PC-9 (cell line): Measurements from ENCODE around the gene DUSP16. TPM values are rescaled to one million over a fixed set of nuclear protein-coding genes. Genes with fewer than 3 reads are reported as not detected.

ENCODE experiments used
- BruUV-seq: library from RNA; stranded (reverse); fragments of 400-500 nt; replicated peaks from 2 replicates; lab custom pipeline; 2021; lab: Mats Ljungman, UMichigan
- CTCF ChIA-PET: fragments of 300-600 bp; sonication (Branson Sonifier 250); formaldehyde crosslinking; loops from one replicate; lab custom pipeline; 2022; ENCODE audit warnings: antibody characterized with exemption; lab: Charles Lee
- POLR2A ChIA-PET: fragments of 300-600 bp; sonication (Branson Sonifier 250); formaldehyde crosslinking; loops from one replicate; lab custom pipeline; 2022; ENCODE audit warnings: antibody characterized with exemption; ENCODE audit not compliant: unreplicated experiment; lab: Charles Lee
- DNase-seq, 2 experiments: peaks; one replicate each; pipeline versions ENCODE4 v3.0.0 to v3.0.0-alpha.2; 2015 to 2022; ENCODE audit warnings: mixed read lengths in 1 of 2
- H2AFZ ChIP-seq: fragments of 200-600 bp; sonication (generic); 2 replicates; pipeline ENCODE4 v1.8.1; 2017; ENCODE audit warnings: antibody characterized with exemption
- H3F3A ChIP-seq: fragments of 200-600 bp; sonication (generic); 2 replicates; pipeline ENCODE4 v1.8.1; 2017; ENCODE audit warnings: antibody characterized with exemption, mild to moderate bottlenecking, low read depth; ENCODE audit not compliant: insufficient read depth
- H3K27ac ChIP-seq: fragments of 200-600 bp; sonication (generic); 2 replicates; pipeline ENCODE4 v1.6.1; 2016; ENCODE audit warnings: mixed run types
- H3K27me3 ChIP-seq: fragments of 200-600 bp; sonication (generic); 2 replicates; pipeline ENCODE4 v1.6.1; 2016; ENCODE audit warnings: low read depth, mixed run types; ENCODE audit not compliant: insufficient read depth
- H3K36me3 ChIP-seq: fragments of 200-600 bp; sonication (generic); 2 replicates; pipeline ENCODE4 v1.6.1; 2016; ENCODE audit warnings: low read depth, mixed run types
- H3K4me1 ChIP-seq: fragments of 200-600 bp; sonication (generic); replicated peaks from 2 replicates; pipeline ENCODE4 v1.6.1; 2016; ENCODE audit warnings: mixed run types; ENCODE audit not compliant: insufficient read depth
- H3K4me2 ChIP-seq: fragments of 200-600 bp; sonication (generic); 2 replicates; pipeline ENCODE4 v1.6.1; 2017; ENCODE audit warnings: mixed run types
- H3K4me3 ChIP-seq: fragments of 200-600 bp; sonication (generic); 2 replicates; pipeline ENCODE4 v1.6.1; 2016; ENCODE audit warnings: mixed run types
- H3K79me2 ChIP-seq: fragments of 200-600 bp; sonication (generic); 2 replicates; pipeline ENCODE4 v1.6.1; 2017; ENCODE audit warnings: low read depth, mixed run types
- H3K9me2 ChIP-seq: fragments of 200-600 bp; sonication (generic); 2 replicates; pipeline ENCODE4 v1.8.1; 2017; ENCODE audit warnings: mild to moderate bottlenecking; ENCODE audit not compliant: insufficient read depth
- H3K9me3 ChIP-seq: fragments of 200-600 bp; sonication (generic); 2 replicates; pipeline ENCODE4 v1.8.1; 2016; ENCODE audit warnings: low read depth; ENCODE audit not compliant: insufficient read depth
- H4K20me1 ChIP-seq: fragments of 200-600 bp; sonication (generic); 2 replicates; pipeline ENCODE4 v1.8.1; 2017; ENCODE audit not compliant: insufficient read depth
- CTCF ChIP-seq: fragments of 200-600 bp; sonication (generic); conservative IDR thresholded peaks from 2 replicates; pipeline ENCODE4 v1.6.1; 2017; ENCODE audit warnings: mixed run types, antibody characterized with exemption, mild to moderate bottlenecking, moderate library complexity
- EZH2 ChIP-seq: fragments of 200-600 bp; sonication (generic); IDR thresholded peaks from 2 replicates; pipeline ENCODE4 v1.8.0; 2017; ENCODE audit warnings: antibody characterized with exemption, low read depth
- intact Hi-C: fragments of 100-400 bp; cut with micrococcal nuclease; formaldehyde crosslinking; loops from one replicate; pipeline ENCODE4 v1.10.0; 2022; ENCODE audit not compliant: unreplicated experiment
- total RNA-seq: library from RNA; stranded (reverse); gene quantifications from 2 replicates; pipeline ENCODE4 v1.2.3, GENCODE V29; 2021

The DUSP16 gene
- total RNA-seq, 1 experiment from 2014 or later, result 24.8 TPM

GRCh38 chr12:12505544-12506495 lies 56.8 kb downstream of the DUSP16 start:
- ChIA-PET CTCF (no interaction called here), POLR2A (interaction anchor here (0.6 kb wide), 1 partner anchor 76 kb away, joined by 3 read pairs; no protein-coding TSS in a partner anchor)
- H2AFZ ChIP-seq, result no peak overlapping the region
- intact Hi-C loops, result no loop called here
- H3F3A ChIP-seq, result no peaks in the 10 kb centered on the region
- no peaks in the 10 kb centered on the region for H3K27me3 ChIP-seq
- TF ChIP-seq CTCF (no peak), EZH2 (no peak)
- H3K79me2 ChIP-seq, result no peaks in the 10 kb centered on the region
- no peaks in the 10 kb centered on the region for H3K4me1 ChIP-seq
- BruUV-seq, result no TSS peak
- no peaks in the 10 kb centered on the region for H4K20me1 ChIP-seq
- H3K4me2 ChIP-seq, result no peak overlapping the region
- H3K36me3 ChIP-seq, result no peaks in the 10 kb centered on the region
- no peak overlapping the region for H3K27ac ChIP-seq
- no peak overlapping the region for H3K4me3 ChIP-seq
- no peak for DNase-seq
- no peaks in the 10 kb centered on the region for H3K9me3 ChIP-seq
- no peaks in the 10 kb centered on the region for H3K9me2 ChIP-seq

- H3K36me3 ChIP-seq, result no peaks in the 10 kb centered on the region
These were observed 59.1 kb downstream of the DUSP16 start for GRCh38 chr12:12503384-12504078.

More at GRCh38 chr12:12503384-12504078, 59.1 kb downstream of the DUSP16 start:
- ChIA-PET POLR2A (interaction anchor here (0.6 kb wide), 1 partner anchor 12 kb away, joined by 3 read pairs; no protein-coding TSS in a partner anchor), CTCF (interaction anchor here (0.7 kb wide), 1 partner anchor 13 kb away, joined by 13 read pairs; no protein-coding TSS in a partner anchor)
- H2AFZ ChIP-seq, result no peak overlapping the region
- H3K4me1 ChIP-seq, result no peaks in the 10 kb centered on the region
- H3K27me3 ChIP-seq, result no peaks in the 10 kb centered on the region
- H3K4me3 ChIP-seq, result no peak overlapping the region
- no peaks in the 10 kb centered on the region for H3K9me2 ChIP-seq
- no peak for DNase-seq
- H3K9me3 ChIP-seq, result no peaks in the 10 kb centered on the region
- intact Hi-C loops, result no loop called here
- no peaks in the 10 kb centered on the region for H4K20me1 ChIP-seq
- H3K27ac ChIP-seq, result no peak overlapping the region
- no peaks in the 10 kb centered on the region for H3F3A ChIP-seq
- H3K4me2 ChIP-seq, result no peak overlapping the region
- H3K79me2 ChIP-seq, result no peaks in the 10 kb centered on the region
- TF ChIP-seq EZH2 (no peak), CTCF (no peak)
- no TSS peak for BruUV-seq
